ELF-1 (cell line): ENCODE results near the gene ADAM22.
A peak's percentile ranks its signal among the peaks of the same experiment; 100 is the strongest.

Experiments used
- DNase-seq: peaks from one replicate; pipeline ENCODE4 v3.0.0-alpha.2; 2016; ENCODE audit warnings: low read depth, low spot score

The ADAM22 gene

DNA sequence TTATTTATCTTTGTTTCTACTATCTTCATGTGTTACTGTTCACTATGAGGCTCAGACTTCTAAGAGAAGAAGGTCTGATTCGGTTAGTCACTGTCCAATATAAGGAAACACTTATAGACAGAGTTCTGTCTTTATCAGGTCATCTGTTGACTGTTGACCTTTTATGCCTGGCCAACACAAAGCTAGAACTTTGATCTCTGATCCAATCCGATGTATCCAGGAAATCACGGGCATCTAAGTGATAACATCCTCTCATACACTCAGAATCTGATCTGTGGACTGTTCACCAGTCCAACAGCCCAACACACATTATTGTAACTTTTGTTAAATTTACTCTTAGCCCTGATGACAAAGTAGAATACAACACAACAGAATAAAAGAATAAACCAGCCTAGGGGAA lies 171.2 kb downstream of the ADAM22 start:
- no peak for DNase-seq

DNA sequence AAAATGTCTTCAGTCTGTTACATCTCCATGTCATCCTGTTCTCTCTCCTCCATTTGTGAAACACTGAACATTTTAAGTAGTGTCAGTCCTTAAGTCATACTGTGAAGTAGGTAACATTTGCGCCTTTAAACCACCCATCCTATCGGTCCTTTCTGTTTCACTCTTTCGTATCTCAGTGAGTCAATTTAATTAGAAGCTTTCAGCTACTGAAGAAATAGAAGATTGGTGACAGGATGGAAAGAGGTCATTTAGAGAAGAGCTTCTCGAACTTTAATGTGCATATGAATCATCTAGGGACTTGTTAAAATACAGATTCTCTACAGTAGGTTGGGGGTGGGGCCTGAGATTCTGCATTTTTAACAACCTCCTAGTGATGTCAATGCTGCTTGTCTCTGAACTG lies 172.4 kb downstream of the ADAM22 start:
- DNase-seq, result no peak

DNA sequence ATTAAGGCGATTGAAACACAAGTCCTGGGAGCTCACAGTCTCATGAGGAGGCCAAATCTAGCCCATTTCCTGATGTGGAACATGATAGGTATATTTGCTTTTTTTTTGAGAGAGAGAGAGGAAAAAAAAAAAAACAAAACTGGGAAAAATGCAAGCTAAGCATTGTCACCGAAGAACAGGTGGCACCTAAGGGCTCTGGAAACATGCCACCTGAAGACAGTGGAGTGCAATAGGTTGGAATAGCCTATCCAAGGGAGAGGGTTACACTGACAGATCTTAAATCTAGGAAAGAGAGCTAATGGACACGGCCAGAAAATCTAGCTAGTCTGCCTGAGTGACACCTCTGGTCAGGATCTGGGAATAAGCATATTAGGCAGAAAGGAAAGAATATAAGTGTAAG lies 175.6 kb downstream of the ADAM22 start:
- no peak for DNase-seq

DNA sequence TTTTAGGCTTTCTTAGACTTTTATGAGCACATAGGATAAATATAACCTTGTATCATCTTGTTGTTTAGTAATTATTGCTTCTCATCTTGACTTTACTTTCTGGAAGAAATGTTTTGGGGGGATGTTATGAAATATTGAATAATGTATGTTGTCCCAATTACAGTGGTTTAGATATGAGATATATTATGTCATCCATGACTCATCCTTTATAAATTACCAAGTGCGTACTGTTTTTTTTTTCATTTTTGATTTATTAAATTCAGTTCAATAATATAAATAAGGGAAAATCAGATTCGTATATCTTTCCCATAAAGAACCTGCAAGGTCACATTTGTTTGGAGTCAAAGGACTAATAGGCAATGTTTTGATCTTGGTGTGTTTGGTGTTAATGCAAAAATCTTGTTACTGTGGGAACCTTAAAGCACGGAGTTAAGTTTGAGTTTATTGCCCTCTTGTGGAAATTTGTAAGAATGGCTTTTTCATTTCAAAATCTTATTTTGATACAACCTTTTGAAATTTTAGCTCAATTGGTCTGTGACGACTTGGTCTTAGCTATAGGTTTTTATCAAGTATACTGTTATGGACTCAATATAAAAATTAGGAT lies 177.2 kb downstream of the ADAM22 start:
- no peak for DNase-seq

DNA sequence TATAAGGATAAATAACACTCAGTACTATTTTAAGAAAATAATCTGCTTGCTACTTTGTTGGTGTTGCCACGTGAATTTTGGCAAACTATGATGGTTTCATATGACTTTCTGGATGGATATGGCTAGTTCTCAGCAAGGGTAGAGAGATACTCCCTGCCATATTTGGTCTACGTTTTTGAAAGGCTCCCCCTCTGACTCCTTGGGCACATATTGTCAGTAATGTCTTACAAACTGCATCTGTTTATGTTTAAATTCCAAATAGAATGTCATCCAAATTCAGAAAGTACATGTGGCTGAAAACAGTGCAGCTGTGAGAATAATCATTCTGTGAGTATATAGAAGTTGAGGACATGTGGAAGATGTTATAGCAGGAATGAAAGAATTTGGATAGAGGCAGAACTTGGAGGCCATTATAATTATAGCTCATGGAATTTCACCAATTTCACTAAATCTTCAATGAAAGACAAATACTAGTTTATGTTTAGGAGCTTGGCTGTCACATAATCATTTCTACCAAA lies 178.0 kb downstream of the ADAM22 start:
- DNase-seq, result no peak

DNA sequence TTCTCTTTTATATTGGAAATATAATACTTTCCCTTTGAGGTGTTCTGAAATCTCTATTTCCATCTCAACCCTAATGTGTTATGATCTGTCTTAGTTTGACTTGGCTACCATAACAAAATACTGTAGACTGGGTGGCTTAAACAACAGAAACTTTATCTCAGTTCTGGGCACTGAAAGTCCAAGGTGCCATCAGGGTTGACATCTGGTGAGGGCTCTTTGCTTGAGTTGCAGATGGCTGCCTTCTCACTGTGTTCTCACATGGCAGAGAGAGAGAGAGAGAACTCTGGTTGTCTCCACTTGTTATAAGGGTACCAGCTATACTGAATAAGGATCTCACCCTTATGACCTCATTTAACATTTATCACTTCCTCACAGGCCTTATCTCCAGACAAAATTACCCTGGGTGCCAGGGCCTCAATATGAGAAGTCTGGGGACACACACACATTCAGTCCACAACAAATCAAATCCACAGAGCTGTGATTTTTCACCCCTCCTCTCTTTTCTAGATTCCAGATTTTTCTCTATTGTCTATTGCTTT lies 181.3 kb downstream of the ADAM22 start:
- DNase-seq, result no peak

DNA sequence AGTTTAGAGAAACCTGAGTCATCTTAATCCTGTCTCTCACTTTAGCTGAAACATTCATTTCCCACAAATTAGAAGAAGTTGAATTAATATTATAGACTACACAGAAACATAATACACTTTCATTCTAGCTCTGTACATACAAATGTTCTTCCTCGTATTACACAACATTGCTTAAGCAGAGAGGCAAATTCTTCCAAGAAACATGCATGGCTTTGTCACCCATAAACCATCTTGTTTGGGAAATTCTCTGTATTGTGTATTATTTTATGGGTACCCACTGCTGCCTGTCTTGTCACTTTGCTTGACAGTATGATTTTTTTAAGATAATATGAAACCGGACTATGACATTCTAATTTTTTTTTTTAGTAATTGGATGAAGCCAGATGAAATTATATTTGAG lies 181.8 kb downstream of the ADAM22 start:
- DNase-seq, result no peak

DNA sequence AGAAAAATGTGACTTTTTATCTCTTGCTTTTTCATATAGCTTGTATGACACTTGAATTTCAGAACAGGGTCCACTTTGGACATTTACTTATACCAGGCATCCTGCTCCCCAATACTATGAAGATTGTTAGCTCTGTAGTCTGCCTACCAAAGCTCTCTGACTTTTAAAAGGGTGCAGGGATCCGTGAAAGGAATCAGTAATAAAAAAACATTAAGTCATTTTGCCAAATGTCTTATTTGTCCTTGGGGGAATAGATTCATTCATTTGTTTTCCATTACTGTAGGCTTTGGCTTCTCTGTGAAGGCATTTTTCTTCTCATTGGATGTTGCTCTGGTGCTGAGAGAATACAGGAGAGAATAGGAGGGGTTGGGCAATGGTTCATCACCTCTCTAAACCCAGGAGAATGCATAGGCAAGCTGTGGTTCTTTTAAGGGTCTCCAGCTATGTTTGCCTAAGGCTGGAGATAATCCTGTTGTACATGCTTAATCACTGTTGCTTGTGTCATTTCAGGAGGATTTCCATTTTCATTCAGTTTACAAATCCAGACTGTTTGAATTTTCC lies 182.3 kb downstream of the ADAM22 start:
- no peak for DNase-seq

DNA sequence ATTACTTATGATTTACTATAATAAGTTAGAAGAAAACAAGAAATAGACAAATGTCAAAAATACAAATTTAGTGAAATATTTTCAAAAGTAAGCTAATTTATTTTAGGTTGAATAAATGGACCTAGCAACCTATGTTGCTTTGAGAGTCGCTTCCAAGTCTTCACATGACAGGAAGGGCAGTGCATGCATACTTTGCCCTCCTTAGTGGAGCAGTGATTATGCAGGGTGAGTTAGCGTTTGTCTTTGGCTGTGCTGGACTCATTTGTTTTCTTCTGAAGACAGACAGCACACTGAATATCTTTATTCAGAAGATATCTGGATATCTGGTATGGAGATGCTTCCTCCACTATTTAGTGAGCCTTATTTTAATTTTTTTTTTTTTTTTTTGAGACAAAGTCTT lies 183.3 kb downstream of the ADAM22 start:
- DNase-seq, result no peak

DNA sequence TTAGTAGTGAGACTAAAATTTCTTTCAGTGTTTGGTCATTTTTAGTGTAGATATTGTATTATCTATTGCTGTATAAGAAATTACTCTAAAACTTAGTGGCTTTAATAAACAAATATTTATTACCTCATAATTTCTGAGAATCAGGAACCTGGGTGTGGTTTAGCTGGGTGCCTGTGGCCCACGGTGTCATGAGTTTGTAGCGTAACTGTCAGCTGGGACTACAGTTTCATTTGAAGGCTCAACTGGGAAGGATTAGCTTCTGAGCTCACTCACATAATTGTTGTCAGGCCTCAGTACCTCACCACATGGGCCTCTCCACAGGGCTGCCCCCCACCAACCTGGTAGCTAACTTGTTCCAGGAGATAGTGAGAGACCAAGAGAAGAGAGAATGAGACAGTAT lies 187.3 kb downstream of the ADAM22 start:
- DNase-seq, result no peak

DNA sequence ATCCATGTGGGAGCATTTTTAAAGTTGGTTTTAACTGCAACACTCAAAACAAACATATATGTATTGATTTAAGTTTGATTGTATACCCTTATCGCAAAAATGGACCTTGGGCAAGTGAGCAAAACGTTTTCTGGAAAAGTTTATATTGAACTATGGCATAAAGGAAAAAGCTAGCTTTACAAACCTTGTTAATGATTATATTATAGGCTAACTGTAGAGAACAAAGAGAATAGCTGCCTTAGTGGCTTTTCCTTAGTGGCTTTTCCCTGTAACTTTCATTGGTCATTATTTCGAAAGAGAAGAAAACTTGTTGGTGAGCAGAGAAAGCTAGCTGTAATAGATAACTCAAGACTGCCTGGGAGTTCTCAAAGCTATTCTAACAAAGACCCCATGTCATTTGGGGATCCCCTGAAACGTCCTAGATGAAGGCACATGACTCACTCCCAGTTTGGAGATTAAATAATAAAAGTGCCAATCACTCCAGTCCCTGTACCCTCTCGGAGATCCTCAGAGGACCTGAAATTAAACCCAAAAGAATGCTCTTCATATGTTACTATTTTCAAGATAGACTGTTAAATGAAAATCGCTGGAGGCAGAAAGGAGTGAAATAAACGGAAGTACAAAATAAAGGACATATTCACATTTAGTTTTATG lies 193.7 kb downstream of the ADAM22 start:
- no peak for DNase-seq

DNA sequence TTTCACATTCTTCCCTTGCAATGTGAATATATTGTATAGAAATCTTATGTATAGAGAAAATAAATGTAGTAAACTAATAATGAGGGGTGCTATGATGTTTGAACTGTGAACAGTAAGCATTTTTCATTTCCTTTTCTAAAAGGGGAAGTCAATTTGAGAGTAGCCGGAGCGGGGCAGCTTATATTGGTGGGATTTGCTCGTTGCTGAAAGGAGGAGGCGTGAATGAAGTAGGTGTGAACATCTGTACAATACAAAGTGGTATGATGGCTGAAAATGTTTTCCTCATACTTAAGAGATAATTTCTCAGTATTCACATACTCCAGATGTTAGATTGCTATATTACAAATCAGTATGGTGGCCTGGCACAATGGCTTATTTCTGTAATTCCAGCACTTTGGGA lies 198.7 kb downstream of the ADAM22 start:
- DNase-seq, result no peak

DNA sequence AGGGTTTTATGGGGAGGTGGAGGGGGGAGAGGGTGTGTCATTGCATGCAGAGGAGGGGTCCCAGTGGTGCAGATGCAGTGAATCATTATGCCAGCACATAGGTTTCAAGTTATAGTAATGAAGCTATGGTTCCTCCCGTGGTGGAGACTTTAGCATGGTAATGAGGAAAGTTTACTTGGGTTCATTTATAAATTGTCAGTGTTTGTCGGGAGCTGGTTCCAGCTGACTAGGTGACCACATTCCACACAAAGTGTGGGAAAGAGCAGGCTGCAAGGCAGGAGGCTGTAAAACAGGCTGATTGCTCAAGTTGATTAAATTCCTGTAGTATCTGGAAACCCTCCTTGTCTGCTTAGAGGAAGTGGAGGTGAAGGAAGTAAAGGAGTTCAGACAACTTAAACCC lies 206.9 kb downstream of the ADAM22 start:
- peak; percentile 79 for DNase-seq

DNA sequence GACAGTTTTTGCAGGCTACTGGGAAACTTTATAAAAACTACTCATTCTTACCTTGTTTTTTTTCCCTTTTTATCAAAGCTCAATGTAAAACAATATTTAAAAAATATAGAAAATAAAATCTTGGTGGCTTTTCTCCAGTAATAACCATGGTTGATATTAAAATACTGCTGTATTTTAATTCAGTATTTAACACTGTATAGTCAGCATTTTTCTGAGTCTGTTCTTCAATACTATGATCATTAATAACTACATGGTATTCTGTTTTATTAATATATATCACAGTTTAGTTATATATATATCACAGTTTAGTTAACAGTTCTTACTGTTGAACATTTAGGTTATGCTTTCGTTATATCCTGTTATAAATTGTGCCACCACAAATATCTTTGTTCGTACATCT lies 207.4 kb downstream of the ADAM22 start:
- DNase-seq, result no peak

DNA sequence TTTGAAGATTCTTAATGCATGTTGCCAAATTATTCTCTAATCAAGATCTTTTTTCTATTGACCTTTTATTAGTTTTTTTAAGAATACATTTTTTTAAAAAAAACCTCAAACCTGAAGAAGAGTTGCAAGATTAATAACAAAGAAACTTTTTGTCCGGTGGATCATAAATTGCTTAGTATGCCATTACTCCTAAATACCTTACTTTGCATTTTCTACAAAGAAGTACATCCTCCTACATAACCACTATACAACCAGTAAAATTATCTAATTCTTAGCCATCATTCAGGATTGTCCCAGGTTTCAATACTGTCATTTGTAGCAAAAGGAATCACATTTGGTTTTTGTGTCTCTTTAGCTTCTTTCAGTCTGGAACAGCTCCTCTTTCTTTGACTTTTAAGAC lies 207.9 kb downstream of the ADAM22 start:
- DNase-seq, result no peak

DNA sequence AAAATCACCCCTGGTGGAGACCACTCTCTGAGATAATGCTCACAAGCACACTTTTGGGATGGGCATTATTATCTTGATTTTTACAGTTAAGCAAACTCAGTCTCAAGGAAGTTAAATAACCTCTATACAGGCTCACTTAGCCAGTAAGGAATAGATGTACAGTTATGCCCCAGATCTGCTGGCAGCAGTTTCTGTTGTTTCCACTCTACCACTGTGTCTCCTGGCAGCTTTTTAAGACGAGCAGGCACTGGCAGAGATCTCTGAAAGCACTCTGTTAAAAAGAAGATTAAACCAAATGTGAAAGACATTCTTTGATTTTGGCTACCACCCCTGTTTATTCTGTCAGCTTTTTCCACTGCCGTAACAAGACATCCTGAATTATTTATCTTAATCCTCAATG lies 212.6 kb downstream of the ADAM22 start:
- DNase-seq, result no peak

DNA sequence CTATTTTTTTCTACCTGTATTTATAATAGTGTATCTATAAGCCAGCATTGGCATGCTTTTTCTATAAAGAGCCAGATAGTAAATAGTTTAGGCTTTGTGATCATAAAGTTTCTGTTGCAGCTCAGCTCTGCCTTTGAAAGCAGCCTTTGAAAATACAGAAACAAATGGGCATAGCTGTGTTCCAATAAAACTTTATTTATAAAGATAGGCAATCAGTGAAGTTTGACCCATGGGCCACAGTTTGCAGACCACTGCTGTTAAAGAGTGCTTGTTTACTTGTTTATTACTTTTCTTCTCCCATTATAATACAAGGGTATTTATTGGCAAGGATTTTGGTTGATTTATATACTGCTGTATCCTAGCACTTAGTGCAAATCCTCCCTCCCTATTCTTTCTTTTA lies 213.3 kb downstream of the ADAM22 start:
- no peak for DNase-seq

DNA sequence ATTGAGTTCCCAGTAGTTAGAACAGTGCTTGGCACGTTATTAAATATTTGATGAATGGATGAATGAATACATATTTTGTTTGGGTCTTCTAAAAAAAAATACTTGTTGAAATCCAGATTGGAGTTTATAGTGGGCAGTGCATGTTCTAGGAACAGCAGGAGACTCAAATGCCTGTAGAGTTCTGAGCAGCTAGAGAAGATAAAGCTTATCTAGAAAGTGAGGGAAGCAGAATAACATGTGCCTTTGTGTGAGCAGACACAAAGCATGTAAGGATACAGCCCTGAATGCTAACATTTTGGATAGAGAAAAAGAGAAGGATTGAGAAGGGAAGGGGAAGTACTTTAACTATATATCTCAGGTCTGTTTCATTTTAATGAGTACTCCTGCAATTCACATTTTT lies 213.9 kb downstream of the ADAM22 start:
- DNase-seq, result no peak

DNA sequence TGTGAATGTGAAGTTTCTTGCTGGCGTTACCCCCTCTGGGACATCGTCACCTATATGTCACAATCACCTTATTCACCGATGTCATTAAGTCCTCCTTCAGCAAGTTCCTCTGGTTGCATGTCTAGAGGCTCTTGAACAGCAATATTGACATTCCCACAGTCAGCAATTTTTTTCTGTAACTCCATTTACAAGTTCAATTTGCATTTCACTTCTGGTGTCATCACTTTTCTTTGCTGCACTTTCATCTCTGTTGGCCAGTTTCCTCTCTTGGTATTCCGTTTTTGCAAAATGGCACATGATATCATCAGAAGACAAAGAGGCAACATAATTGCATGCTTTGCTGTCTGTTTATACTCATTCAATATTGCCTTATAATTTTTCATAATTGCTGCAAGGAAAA lies 216.0 kb downstream of the ADAM22 start:
- DNase-seq, result no peak

DNA sequence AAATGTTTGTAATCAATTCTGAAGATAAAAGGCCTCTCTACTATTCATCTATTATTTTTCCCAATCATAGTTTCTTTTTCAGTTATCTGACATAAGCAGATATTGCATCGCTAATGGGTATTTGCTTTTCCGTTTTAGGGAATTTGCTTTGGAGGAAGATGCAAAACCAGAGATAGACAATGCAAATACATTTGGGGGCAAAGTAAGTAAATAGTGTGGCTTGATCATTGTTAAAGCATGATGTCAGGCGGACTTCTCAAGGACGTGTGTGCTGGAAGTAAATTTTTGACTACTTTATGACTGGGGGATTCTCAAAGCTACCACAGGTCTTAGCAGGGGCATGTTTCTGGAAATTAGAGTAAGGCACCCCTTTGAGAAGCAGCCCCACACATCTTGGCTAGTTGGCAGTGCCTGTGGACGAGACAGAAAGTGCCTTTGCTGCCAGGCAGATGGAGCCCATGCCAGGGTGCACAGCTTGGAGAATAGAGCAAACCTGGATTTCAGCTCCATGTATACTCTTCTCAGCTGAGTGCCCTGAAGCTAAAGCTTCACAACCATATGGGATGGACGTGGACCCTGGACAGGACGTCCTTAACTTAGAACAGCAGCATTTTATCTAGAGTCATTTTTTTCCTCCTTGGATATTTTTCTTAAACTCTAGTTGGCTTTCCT lies 217.2 kb downstream of the ADAM22 start:
- no peak for DNase-seq

DNA sequence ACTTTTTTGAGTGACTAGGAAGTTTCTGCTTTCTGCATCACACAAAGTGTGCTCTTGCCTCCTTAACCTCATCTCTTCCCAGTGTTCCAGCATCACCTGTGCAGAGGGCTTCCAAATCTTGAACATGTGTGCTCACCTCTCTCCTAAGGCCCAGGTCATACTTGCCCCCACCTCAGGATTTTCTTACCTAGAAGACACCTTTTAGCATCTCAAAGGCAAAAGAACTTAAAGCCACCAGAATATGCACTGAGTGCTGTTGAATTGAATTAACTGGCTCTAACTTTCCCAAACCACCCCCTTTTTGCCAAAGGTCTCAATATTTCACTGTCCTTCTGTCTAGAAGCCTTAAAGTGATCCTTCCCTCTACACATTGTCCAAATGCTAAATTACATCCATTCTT lies 219.3 kb downstream of the ADAM22 start:
- DNase-seq, result peak; percentile 3

DNA sequence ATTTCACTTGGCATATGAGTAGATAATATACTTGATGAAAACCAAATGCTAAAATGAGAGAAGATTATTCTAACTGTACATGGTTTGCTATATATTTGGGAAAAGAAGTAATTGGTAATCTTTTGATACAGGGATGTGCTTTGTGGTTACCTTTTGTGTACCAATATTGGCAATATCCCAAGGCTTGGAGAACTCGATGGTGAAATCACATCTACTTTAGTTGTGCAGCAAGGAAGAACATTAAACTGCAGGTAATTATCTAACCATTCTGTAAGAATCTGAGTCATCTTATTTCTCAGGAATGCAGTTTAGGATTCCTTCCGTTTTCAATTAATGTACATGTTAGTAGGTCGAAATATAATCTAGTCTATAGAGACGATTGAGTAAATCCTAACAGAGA lies 221.7 kb downstream of the ADAM22 start:
- no peak for DNase-seq

DNA sequence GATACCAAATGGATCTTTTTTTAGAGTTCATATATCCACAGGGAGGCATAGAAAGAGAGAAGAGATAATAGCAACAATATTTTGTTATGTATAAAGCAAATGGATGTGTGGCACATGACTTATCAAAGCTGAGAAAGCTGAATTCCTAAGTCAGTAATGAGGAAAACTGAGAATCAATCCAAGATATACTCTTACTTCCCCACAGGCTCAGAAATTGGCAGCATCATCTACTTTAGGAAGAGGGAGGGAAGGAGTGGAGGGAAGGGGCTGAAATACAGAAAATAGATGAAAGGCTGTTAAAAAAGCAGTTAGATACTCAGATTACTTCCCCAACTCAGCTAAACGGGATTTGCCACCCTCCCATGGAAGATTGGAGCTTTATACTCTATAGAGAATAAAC lies 222.3 kb downstream of the ADAM22 start:
- no peak for DNase-seq
